GM21529 (cell line): Measurements from ENCODE around the gene SLC15A5.

Experiments used
- ATAC-seq: cut with Tn5 transposase; IDR thresholded peaks from one replicate; pipeline ENCODE4 v1.9.1; 2021; ENCODE audit not compliant: unreplicated experiment

The SLC15A5 gene

DNA sequence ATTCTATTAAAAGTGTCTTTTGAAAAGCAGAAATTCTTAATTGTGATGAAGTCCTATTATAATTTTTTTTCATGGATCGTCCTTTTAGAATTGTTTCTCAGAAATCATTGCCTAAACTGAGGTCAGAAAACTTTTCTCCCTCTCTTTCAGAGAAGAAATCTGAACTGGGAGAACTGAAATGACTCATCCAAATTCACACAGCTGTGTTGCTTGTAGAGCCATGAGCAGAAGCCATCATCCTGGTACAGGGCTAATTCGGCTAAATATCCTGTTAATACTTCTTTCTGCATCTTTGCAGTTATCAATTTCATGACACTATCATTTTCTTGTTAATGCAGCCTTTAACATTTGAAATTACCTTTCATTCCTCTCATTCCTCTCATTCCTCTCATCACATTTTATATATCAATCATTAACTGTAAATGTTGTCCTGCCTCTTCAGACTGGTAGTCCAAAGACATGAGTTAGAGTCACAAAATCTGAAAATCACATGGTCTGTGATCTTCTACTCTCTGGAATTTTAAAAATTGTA lies 15.5 kb downstream of the SLC15A5 start:
- no peak for ATAC-seq

DNA sequence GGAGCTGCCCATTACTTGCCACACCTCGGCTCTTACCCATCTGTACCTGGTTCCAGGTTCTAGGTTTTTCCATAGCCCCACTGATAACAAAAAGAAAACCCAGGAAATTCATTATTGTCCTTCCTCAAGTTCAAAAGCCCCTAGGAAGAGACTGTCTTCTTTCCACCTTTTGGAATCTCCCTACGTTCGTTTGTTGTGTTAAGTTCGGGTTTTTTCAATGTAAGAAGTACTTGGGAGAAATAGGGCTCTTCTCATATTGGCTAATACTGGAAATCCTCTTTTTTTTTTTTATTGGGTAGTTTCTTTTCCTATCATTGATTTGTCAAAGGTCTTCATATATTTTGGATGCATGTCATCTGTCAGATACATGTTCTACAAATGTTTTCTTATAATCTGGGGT lies 17.3 kb downstream of the SLC15A5 start:
- ATAC-seq = no peak

DNA sequence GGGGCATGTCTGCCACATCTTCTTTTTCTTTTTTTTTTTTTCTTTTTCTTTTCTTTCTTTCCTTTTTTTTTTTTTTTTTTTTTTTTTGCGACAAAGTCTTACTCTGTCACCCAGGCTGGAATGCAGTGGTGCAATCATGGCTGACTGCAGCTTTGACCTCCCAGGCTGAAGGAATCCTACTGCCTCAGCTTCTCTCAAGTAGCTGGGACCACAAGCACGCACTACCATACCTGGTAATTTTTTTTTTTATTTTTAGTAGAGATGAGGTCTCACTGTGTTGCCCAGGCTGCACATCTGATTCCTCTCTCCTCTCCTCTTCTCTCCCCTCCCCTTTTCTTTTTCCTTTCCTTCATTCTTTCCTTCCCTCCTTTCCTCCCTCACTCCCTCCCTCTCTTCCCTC lies 18.5 kb downstream of the SLC15A5 start:
- ATAC-seq = no peak

DNA sequence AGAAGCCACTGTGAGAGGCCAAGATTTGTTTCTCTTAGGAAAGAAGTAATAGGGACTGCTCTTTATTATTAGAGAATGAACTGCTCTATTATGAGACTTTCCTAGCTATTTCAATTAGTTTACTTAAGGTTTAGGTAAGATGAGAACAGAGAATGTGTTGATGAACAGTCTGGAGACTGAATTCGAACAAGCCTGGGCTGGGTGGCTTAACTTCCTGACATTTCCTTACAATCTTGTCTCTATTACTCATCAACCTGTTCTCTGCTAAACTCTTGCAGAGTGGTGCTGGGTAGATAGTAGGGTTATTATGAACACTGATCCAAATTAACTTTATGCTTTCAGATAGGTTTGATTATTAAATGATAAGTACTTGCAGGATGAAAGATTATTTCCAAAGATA lies 31.2 kb downstream of the SLC15A5 start:
- no peak for ATAC-seq

DNA sequence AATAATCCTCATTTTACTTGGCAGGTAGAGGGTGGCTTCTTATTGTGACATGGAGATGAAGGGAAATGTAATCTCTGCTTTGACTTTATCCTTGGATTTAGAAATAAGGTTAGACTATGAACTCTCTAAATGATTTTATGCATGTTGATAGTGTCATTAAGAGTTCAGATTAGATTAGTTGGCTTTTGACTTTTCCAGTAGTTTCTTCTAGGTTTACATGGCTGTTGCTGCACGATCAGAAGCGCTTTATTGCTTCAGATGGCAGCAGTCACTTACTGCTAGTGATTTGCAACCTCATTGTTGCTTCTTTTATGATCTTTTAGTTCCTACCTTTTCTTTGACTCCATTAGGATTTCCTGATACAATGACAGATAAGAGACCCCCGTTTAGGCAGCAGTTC lies 32.3 kb downstream of the SLC15A5 start:
- ATAC-seq = no peak

DNA sequence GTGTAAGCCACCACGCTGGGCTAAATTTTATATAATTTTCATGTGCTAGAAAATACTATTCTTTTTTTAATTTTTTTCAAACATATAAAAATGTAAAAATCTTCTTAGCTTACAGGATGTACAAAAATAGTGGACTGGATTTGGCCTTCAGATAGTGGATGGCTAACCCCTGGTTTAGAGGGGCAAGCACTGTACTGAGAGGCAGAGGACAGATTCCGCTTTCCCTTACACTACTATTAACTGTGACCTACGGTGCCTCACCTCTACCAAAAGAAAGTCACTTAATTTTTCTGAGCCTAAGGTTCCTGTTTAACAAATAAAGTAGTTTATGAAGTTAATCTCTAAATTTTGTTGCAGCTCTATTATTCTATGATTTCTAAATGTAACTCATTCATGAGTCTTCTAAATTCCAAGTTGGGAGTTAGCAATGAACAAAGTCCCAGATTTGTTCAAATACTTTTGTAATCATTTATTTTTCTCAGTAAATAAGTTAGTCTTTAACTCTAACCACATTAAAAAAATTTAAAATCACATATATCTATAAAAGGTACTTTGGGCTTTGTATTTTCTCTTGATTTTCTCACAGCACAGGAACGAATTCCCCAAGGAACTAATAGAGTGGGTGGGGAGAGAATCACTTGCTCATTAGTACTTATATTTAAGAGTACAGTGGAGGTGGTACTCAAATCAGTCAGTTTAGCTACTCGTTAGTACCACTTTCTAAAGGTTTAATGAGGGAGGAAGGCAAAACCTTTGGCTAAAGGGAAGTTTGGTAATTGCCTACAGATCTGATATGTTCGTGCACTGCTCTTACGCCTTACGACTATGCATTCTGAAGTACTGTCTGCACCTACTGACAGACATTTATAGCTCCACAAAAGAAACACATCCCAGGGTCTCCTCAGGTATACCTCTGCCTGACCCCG lies 33.7 kb downstream of the SLC15A5 start:
- ATAC-seq = no peak

DNA sequence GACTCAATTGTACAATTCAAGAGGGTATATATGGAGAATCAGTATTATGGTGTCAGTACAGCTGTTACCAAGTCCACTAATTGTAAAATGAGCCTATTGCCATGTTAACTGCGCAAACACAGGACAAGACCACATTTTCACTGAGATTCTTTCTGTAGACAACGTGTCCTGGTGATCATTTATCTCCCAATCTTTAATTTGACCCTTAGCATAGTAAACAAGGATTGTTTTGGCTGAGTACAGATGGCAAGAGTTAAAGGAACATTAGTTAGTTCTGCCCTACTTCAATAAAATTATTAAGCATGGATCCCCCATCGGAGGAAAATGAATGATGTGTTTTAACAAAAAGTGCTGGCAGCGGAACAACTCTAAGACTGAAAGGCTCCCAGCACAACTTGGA lies 36.1 kb downstream of the SLC15A5 start:
- ATAC-seq = no peak

DNA sequence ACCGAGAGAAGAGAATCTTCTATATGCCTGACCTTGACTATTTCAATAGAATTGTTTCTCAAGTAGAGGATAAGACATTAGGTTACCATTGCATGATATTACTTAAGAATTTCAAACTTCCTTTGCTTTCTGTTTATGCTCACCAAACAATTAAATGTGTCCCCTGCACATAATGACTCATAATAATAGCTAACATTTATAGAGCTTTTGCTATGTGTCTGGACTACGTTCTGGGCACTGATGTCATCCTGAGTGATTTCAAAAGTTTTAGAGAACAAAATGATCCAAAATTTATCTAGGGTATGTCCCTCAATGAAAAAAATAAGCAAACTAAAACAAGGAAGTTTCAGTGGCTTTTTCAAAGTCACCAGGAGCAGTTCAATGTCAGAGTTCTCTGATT lies 38.8 kb downstream of the SLC15A5 start:
- ATAC-seq = no peak

DNA sequence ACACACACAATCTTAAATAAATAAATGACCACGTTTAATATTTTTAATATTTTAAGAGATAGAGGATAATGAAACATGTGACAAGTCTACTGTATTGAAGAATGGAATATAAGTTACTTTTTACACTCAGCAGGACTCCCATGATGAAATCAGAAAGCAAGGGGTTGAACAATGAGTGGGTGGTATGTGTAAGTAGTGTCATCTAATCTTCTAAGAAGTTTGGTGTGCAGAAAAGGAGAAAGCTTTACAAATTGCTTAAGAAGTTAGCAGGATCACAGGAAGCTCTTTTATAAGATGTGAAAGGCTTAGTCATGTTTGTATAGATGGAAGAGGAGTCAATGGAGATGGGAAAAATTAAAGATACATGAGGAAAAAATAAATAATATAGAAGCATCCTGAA lies 47.8 kb downstream of the SLC15A5 start:
- ATAC-seq = no peak

DNA sequence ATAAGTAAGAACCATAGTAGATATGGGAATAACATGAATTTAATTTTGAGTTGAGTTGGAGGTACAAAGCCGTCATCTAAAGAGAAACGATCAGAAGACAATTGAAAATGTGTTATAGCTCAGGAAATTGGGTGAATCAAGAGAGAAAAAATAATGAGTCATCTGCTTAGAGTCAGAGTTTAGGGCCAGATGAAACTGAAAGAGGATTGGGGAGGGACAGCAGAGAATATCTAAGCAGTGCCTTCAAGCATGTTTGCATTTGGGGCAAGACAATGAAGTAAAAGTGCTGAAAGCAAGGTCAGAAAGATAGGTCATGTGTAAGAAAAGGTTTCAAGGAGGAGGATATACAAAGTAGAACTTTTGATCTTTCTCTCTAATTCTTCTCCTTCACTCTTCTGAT lies 49.4 kb downstream of the SLC15A5 start:
- no peak for ATAC-seq

DNA sequence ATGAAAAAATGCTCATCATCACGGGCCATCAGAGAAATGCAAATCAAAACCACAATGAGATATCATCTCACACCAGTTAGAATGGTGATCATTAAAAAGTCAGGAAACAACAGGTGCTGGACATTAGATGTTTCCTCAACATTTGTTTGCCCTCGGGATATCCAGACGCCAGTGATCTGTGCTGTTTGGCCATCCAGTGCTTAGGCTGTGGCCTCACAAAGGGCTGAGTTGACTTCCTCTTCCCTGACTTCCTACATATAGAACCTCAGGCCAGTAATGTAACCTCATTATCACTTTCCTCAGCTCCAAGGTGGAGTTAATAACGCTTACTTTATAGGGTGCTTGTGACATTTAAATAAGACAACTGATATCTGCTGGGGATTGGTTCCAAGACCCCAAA lies 51.8 kb downstream of the SLC15A5 start:
- ATAC-seq = no peak

DNA sequence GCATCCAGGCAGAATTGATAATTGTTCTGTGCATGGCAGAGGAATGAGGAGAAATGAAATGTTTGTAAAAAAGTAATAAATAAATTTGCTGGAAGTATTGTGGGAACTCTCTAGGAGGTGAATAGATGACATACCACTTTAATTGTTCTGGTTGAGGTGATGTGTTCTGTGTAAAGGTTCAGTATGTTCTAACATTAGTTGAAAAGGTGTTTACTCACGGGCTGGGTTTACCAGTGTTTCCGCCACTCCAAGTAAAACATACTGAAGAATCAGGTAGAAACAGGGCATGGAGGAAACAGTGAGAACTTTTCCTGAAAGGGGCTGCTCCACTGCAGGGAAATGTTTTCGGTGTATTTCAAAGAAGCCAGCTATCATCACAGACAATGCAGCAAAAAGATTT lies 53.3 kb downstream of the SLC15A5 start:
- no peak for ATAC-seq

DNA sequence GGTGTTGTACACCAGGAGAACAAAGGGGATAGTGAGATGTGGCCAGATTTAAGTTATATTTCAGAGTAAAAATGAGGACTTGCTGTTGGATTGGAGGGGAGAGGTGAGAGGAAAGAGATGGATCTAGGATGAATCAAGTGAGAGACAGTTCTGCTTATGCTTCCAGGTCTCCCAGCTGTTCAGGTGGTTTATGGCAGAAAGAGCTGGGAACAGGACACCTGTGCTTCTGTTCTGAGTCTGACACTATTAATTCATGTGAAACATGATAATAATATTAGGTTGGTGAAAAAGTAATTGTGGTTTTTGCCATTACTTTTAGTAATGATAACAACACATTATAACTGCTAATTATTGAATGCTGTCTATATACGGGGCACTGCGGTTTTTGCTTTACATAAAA lies 55.7 kb downstream of the SLC15A5 start:
- ATAC-seq = no peak

DNA sequence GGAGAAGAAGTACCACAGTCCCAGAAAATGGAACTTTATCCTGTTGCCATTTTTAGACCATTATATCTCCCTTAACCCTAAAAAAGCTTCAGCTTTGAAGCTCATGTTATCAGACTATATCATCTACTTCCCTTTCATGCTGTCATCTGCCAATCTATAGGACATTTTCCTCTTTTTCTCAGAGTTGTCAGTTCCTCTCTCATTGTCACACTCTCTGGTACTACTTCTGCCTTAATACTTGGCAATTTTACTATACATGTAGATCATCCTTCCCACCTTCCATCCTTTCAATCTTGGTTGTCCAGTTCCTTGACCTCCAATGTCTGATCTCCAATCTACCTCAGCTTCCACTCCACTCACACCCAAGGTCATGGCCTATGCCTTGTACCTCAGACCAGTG lies 57.4 kb downstream of the SLC15A5 start:
- no peak for ATAC-seq

DNA sequence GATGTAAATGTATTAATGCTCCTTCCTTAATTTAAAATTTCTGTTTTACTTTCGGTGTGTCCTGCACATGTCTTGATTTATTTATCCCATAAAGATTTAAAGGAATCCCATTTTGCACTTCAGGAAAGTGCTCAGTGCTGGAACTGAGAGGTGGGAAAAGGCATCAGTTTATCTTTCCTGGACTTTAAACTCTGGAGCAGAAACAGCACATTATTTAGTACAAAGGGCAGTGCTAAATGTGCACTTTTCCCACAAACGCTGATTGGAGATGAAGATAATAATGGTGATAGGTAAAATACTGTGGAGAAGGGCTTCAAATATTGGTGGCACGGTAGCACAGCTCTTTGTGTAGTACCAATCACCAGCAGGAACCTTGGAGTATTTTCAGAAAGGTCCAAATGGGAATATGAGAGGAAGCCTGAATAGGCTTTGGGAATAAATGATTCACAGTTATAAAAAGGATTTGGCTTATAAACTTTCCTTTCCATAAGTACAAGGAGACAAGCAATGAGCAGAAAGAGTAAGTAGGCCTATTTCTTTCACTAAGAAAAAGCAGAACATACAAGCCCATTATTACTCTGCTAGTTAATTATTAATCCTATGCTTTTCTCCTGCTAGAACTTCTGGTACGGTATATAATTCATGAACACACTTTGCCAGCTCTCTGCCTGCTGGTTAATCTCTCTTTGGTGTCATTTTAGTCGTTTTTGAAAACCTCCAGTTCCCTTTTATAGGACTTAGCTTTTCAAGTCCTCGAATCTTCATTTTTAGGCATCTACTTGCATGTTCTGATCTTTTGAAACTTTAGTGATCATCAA lies 58.3 kb downstream of the SLC15A5 start:
- ATAC-seq = no peak

DNA sequence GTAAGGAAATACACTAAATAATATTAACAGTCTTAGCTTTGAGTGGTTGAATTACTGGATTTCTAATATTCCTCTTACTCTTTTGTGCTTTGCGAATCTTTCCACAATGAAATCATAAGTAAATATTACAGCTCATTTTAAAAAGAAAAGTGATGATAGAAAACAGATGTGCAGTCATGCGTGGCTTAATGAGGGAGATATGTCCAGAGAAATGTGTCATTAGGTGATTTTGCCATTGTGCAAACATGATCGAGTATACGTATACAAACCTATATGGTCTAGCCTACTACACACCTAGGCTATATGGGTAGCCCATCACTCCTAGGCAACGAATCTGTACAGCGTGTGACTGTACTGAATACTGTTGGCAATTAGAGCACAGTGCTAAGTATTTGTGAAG lies 59.3 kb downstream of the SLC15A5 start:
- no peak for ATAC-seq

DNA sequence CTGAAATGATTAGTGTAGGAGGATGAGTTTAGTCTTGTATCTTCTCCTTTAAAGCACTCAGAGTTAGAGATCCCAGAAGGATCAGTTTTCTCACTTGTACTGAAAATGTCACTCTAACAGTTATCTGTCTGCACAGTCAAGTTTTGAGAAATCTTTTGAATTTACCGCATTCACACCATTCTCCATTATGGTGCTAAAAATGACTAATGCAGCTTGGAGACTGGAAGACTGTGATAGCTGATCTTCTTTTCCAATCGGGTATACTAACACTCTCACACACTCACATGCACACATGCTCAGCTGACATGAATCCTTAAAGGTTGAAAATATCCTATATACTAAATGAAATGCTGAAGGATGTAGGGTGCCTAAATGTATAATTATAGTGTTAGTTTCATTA lies 65.8 kb downstream of the SLC15A5 start:
- no peak for ATAC-seq

DNA sequence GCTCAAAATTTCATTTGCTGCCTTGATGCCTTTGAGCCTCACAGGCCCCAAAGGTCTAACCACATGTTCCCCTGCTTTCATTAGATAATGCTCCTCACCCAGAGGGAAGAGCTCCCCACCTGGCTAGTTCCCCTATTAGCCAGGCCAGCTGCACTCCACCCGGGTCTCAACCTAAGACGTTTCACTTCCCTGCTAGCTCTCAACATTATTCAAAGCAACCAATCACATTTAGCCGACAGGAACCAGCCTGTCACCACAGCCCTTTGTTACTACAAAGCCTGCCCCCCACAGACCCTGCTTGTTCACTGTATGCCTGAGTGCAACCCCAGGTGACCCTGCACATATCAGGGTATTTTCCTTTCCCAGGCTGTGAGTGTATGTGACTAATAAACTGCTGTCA lies 78.6 kb downstream of the SLC15A5 start:
- peak; percentile 90 for ATAC-seq

DNA sequence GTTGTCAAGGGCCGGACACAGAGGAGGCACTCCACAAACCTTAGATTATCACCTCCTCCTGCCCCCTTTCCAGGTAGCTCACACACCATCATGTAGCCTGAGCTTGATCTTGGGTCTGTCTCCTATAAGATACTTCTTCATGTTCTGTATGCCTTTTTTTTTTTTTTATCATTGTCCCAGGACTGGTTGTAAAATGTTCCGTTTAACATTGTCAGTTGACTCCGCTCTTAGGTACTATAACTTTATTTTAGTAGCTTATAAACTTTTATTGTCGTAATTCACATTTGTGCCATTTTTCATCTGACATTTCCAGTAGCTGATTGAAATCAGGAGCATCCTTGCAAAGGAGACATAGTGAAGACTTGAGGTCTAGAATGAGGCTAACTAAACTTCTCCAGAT lies 79.9 kb downstream of the SLC15A5 start:
- ATAC-seq = no peak

DNA sequence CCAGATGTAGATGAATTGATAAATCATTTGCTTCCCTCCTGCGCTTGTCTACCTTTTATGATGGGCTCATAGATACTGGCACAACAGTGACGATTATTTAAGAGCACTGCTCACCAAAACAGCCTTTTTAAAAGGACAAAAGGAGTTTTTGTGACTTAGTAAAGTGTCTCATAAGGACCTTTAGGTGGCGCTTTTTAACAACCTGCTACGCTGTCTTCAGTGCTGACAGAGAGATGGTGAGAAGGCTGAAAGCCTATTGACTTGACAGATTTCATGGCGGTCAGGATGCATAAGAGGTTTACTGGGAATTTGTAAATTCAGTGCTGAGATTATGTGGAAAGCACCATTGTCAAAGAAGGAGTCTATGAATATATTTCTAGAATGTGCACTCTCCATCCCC lies 87.6 kb downstream of the SLC15A5 start:
- no peak for ATAC-seq

DNA sequence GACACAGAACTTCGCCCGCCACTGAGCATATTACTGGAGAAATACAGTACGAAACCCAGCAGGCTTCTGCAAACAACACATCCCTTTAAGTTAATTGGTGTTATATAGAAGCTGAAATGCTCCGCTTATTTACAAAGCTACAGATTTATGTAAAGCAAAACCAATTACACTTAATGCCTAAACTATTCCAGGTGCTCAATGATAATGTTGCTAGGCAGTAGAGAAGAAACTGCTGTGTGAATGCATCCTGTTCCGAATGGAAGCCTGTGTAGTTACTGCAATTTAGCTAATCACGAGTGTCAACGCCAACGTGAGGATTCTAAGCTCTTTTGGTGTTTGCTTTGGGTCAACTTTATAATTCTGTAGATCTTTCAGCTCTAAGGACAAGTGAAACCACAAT lies 89.8 kb downstream of the SLC15A5 start:
- no peak for ATAC-seq

DNA sequence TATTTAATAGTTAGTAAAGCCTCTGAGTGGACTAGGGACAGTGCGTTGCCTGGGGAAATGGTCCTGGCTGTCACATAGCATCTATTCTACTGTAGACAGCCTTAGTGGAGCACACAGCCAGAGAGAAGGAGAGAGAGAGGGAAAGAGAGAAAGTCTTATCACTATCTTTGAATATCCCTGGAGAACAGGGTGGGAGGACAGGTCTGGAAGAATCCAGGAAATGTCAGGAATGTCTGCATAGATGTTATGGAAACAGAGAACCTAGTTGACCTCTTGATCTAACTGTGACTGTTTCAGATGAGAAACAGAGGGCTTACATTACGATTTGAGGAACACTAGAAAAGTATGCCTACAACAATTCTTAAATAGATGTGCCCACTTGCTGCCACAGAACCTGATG lies 92.8 kb downstream of the SLC15A5 start:
- no peak for ATAC-seq
